GM21447 (cell line): ENCODE measurements around the gene TMEM116.
"Not testable (repeated sequence)": the region's sequence is repeated elsewhere in the genome, so short reads cannot be mapped to it uniquely, and the experiment has no call there.

Experiments
- ATAC-seq: cut with Tn5 transposase; IDR thresholded peaks from one replicate; pipeline ENCODE4 v1.9.1; 2021; ENCODE audit not compliant: unreplicated experiment

Gene TMEM116

GRCh38 chr12:111980598-111980997 lies 32.4 kb downstream of the TMEM116 start:
- ATAC-seq, result no peak

GRCh38 chr12:111978545-111978944 lies 34.4 kb downstream of the TMEM116 start:
- ATAC-seq, result no peak

- no peak for ATAC-seq
These were observed 36.1 kb downstream of the TMEM116 start for GRCh38 chr12:111976860-111977259.

GRCh38 chr12:111976291-111976690 lies 36.7 kb downstream of the TMEM116 start:
- ATAC-seq, result no peak

- no peak for ATAC-seq
These were observed 37.6 kb downstream of the TMEM116 start for GRCh38 chr12:111975161-111975931.

GRCh38 chr12:111971800-111972199 lies 41.2 kb downstream of the TMEM116 start:
- no peak for ATAC-seq

GRCh38 chr12:111964935-111965334 lies 48.0 kb downstream of the TMEM116 start:
- ATAC-seq, result no peak

GRCh38 chr12:111959518-111959917 lies 53.4 kb downstream of the TMEM116 start:
- ATAC-seq, result not testable (repeated sequence)

GRCh38 chr12:111957224-111957623 lies 55.7 kb downstream of the TMEM116 start:
- not testable (repeated sequence) for ATAC-seq

- ATAC-seq, result no peak
These were observed 58.0 kb downstream of the TMEM116 start for GRCh38 chr12:111954969-111955368.

- no peak for ATAC-seq
These were observed 59.5 kb downstream of the TMEM116 start for GRCh38 chr12:111953455-111953854.

- ATAC-seq, result not testable (repeated sequence)
These were observed 60.7 kb downstream of the TMEM116 start for GRCh38 chr12:111952084-111952787.

- ATAC-seq, result not testable (repeated sequence)
These were observed 61.8 kb downstream of the TMEM116 start for GRCh38 chr12:111950961-111951676.

GRCh38 chr12:111943929-111944328 lies 69.0 kb downstream of the TMEM116 start:
- no peak for ATAC-seq

- no peak for ATAC-seq
These were observed 70.4 kb downstream of the TMEM116 start for GRCh38 chr12:111942557-111942956.

GRCh38 chr12:111937429-111937828 lies 75.5 kb downstream of the TMEM116 start:
- no peak for ATAC-seq

GRCh38 chr12:111936869-111937268 lies 76.1 kb downstream of the TMEM116 start:
- ATAC-seq, result no peak

- no peak for ATAC-seq
These were observed 80.7 kb downstream of the TMEM116 start for GRCh38 chr12:111932241-111932640.

GRCh38 chr12:111927346-111927745 lies 85.6 kb downstream of the TMEM116 start:
- ATAC-seq, result no peak

- ATAC-seq, result no peak
These were observed 86.3 kb downstream of the TMEM116 start for GRCh38 chr12:111926631-111927030.

- no peak for ATAC-seq
These were observed 87.8 kb downstream of the TMEM116 start for GRCh38 chr12:111925171-111925570.

- no peak for ATAC-seq
These were observed 105.2 kb downstream of the TMEM116 start for GRCh38 chr12:111907740-111908139.
